ENCODE results near the gene RSBN1.

RSBN1 gene

DNA sequence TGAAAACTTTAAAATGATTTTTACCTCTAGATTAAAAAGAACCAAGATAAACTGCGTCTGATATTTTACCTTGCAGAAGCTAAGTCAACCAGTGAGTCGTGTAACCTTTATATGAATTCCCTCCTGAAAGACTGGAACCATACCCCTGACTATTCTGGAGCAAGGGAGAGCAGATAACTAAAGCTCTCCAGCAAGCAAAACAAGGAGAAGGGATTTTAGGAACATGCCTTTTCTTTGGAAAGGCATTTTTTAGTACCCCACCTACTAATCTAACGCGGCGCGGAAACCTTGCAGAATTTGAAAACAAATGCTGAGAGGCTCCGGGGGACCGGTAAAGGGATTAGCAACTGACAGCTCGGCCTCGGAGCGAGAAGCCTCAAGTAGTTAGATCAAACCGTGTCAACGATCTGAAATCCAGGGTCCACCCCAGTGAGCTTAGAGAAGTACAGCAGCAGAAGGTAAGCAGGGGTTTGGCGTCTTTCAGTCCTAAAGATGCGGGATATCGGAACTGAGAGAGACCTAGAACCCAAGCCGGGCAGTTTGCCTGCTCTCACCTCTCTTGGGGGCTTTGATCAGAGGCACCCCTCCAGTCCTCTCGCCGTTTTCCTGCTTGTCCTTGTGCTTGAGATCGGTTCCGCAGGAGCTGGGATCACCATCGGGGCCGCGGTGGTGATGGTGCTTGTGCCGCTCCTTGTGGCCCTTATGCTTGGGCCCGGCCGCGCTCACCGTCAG is 954 bp downstream of the RSBN1 start:
- DNase-seq: no peak

DNA sequence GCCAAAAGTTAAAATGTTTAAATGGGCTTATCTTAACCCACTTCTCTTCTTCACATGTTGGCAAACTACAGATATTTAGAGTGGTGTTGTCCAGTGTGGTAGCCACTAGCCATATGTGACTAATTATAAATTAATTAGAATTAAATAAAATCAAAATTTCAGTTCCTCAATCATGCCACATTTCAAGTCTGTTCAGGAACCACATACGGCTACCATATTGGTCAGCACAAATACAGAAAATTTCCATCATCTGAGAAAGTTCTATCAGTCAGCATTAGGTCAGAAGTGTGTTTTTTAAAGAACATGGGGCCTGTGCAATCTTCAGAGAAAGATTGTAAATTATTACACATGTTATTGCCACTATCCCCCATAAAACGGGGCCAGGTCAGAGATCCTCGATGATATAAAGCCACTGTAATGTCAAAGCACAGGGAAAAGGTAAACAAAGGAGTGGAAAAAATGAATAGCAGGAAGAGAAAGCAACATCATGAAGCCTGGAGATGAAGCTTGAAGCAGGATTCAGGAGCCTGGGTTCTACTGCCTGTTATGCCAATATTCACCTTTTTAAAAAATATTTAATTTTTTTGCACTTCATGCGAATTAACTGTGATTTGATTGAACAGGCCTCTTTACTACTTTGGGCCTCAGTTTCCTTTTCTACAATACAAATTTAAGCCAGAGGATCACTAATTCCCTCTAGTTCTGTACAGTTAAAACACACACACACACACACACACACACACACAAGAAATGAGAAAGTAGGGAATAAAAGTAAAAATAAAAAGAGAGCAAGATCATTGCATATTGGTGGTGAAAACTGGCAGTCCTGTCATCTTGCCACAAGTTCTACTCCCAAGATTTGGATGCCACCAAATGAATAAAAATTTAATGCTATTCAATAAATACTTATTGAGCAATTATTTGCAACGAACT is 2.3 kb downstream of the RSBN1 start:
- DNase-seq: no peak

DNA sequence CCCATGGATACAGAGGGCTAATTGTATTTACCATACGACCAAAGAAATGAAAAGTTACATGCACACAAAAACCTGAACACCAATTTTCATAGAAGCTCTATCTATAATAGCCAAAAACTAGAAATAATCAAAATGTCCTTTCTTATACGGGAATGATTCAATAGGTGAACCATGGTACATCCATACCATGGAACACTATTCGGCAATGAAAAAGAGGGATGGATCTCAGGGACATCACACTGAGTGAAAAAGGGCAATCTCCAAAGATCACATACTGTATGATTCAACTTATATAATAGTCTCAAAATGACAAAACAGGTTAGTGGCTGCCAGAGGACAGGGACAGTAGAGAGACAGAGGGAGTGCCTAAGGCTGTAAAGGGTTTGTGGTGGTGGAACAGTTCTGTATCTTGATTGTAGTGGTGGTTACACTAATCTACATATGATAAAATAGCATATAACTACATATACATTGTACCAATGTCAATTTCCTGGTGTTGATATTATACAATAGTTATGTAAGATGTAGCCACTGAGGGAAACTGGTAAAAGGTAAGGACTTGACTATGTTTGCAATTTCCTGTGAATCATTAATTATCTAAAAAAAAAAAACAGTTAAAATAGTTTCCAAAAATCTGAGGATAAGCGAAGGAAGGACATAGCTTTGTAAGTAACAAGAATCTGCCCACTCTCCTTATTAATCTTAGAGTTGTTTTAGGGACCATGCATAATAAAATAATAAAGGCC is 3.7 kb downstream of the RSBN1 start:
- no peak for DNase-seq

DNA sequence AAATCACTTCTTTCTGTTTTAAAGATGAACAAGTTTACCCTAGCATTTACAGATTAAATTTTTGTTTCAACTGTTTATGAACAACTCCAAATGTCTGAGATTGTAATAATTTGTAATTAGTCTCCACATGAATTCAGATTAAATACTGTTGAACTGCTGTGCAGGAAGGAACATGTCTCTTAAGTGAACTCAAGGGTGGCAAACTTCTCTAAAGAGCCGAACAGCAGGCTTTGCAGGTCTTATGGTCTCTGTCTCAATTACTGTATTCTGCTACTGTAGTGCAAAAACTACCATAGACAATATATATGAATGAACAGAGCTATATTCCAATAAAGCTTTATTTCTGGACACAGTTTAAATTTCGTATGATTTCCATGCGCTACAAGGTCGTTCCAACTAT is 6.6 kb downstream of the RSBN1 start:
- no peak for DNase-seq

DNA sequence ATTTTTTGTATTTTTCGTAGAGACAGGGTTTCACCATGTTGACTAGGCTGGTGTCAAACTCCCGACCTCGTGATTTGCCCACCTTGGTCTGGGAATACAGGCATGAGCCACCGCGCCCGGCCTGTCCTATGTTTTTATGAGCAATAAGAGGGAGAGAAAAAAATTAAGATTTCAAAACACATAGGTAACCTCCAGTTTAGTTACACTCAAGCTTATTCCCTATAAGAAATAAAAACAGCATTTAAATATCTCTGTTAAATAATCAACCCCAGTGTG is 7.1 kb downstream of the RSBN1 start:
- DNase-seq: no peak

DNA sequence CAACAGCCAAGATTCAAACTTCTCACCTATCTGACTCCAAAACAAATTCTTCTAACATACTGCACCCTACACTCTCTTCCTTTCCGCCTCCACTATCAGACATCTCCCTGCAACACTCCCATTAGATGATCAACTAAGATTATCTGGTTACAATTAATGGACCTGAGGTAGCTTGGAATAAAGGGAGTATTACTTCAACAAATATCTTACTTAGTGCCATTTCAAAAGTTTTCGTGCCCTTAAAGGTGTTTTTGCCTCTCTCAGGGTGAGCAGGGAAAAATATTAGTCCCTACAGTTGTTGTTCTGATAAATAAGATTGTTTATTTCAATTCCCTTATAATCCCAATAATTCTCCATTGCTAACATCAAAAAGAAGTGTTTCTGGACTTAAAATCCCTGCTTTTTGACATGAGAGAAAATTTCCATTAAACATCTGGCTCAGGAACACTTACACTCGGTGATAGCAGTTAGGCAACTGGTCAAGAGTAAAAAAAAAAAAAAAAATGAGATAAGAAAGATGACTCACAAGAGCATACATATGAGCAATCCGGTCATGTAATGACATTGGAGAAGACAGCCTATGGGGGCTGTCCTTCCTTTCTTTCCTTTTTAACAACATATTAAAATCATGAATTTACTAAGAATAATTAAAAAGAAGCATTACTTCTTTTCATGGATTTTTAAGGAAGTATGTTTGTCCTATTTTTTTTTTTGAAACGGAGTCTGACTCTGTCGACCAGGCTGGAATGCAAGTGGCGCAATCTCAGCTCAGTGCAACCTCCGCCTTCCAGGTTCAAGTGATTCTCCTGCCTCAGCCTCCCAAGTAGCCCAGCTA is 7.6 kb downstream of the RSBN1 start:
- no peak for DNase-seq

DNA sequence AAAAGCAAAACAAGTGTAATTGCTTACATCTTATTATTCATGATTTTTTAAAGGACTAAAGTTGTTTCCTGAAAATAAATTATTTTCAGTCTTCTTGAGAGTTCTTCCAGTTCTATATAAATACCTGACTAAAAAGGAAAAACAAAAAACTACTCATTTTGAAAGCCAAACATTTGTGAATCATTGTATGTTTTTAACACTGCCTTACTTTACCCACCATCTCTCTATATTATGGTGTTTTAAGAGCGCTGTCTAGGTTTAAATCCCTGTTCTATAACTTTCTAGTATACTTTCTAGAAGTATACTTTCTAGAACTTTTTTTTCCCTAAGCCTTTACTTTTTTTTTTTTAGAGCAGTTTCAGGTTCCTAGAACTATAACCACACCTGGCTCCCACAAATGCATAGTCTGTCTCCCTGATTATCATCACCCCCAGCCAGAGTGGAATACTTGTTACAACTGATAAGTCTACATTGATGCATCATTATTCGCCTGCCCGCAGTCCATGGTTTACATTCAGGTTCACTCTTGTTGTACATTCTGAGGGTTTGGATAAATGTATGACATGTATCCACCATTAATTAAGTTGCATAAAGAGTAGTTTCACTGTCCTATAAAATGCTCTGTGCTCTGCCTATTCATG is 9.8 kb downstream of the RSBN1 start:
- DNase-seq: no peak

DNA sequence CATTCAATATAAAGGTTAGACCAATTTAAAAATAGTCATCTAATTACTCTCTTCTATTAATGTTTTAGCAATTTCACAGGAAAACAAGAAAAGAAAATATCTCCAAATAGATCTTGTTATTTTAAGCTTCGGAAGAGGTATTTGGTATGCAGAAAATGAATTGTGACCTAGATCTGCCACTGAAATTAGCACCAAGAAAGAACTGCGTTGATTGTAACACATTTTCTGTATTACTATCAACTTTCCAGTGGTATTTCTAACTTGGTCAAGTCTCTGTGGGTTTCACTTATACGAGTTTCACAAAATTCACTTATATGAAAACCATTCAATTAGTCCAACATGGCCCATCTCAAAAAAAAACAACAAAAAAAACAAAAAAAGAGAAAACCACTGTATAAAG is 11.8 kb downstream of the RSBN1 start:
- no peak for DNase-seq

DNA sequence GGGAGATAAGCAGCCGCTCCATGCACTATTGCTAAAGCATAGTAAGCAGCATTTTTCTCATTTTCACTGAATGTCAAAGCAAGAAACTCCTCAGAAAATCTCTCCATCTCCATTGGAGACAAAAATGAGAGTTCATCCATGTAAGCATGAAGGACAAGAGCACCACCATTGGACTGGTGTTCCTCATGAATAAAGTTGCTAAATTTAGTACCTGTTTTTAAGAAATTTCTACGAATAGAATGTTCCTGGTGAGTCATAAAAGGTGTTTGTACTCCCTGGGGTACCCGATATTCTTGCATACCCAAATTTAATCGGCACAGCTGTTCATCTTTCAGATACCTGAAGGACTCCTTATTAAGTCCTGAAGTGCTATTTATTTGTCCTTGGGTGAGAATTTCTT is 14.8 kb downstream of the RSBN1 start:
- DNase-seq: no peak

DNA sequence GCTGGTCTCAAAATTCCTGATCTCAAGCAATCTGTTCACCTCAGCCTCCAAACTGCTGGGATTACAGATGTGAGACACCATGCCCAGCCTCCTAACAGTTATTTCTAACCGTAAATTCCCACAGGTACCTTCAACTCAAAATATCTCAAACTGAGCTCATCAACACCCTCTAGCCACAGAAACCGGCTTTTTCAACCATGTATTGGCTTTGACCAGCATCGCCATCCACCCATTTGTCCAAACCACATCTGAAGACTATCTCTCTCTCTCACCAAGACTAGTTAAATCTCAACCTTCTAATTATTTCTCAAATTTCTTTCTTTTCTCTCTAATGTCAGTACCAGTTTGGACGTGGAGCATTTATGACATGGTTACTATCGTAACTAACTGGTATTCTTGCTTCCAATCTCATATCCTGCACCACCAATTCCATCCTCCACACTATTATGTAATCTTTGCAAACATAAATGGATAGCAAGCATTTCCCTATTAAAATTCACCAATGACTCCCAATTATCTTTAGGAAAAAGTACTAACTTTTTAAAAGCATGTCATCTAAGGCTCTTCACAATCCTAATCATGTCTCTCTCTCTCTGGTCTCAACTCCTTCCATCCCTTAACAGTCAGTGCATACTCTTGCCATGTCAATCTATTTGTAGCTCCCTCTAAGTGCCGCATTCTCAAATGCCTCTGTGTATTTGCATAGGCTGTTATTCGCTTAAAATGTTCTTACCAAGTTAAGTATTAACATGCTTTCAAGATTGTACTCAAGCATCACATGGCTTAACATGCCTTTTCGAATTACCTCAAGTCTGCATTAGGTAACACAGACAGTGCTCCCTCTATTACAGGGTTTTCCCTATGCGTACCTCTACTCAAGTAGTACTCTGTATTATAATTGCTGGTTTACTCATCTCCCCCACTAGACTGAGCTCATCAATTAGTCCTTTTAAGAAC is 18.1 kb downstream of the RSBN1 start:
- DNase-seq: no peak

DNA sequence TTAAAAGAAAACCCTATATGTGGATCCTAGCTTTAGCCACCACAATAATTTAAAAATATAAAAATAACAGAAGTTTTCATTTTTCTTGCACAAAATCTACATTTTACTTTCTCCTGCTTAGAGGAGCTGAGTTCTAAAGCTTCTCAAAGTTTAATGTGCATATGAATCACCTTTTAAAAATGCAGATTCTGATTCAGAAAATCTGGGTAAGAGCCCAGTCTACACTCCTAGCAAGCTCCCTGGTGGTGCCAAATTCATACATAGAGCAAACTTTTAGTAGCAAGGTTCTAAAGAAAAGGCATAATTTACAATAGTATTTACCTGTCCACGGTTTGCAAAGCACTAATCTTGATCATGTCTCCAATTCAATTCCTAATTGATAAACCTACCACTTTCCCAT is 19.3 kb downstream of the RSBN1 start:
- no peak for DNase-seq

DNA sequence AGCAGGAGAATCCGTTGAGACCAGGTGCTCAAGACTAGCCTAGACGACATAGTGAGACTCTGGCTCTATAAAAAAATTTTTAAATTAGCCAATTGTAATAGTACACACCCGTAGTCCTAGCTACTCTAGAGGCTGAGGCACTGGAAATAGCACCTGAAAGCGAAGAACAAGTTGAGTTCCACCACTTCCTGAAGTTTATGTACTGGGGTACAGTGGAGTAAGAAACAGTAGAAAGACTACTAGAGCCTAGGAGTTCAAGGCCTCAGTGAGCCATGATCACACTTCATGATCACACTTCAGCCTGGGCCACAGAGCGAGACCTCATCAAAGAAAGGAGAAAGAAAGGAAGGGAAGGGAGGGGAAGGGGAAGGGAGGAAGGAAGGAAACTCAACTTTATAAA is 19.8 kb downstream of the RSBN1 start:
- DNase-seq: no peak

DNA sequence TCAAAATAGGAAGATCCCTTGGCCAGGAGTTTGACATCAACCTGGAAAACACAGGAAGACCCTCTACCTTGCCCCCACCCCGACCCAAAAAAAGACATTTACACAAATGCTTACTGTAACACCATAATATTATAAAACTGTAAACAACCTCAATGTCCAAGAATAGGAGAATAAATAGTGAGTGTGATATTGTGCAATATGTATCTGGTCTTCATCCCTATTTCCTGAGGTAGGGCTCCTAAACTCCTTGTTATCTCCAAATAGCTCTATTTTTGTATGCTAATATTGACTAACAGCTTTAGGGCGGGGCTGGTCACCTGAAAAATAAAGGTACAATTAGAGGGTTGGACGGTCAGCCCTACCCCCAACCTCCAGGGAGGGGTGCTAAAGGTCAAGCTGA is 23.5 kb downstream of the RSBN1 start:
- DNase-seq: no peak

DNA sequence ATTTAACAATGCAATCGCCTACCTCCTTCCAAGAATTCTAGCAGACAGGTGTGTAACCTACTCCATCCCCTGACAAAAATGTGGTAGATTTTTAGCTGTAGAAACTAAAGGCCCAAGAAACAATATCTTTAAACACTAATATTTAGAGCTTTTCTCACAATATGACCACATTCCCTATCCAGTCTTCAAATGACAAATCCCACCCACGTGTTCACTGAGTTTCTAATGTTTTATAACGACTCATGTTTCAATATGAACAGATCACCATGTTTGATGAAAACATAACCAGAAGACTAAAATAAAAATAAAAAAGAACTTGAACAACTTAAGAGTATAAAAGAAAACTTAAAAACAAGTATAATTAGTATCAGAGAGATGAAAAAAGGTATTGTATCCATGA is 24.6 kb downstream of the RSBN1 start:
- DNase-seq: no peak

DNA sequence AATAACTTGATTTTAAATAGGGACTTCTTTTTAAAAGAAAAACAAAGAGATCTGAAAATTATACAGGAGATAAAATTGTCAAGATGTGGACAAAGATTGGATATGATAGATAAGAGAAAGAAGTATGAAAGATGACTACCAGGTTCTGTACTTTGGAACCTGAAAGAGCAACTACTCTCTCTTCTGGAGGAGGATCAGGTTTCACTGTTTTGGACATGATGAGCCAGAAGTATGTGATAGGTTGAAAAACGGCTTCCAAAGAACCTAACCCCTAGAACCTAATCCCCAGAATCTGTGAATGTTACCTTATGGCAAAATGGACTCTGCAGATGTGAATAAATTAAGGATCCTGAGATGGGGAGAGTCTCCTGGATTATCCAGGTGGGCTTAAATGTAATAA is 26.2 kb downstream of the RSBN1 start:
- no peak for DNase-seq

DNA sequence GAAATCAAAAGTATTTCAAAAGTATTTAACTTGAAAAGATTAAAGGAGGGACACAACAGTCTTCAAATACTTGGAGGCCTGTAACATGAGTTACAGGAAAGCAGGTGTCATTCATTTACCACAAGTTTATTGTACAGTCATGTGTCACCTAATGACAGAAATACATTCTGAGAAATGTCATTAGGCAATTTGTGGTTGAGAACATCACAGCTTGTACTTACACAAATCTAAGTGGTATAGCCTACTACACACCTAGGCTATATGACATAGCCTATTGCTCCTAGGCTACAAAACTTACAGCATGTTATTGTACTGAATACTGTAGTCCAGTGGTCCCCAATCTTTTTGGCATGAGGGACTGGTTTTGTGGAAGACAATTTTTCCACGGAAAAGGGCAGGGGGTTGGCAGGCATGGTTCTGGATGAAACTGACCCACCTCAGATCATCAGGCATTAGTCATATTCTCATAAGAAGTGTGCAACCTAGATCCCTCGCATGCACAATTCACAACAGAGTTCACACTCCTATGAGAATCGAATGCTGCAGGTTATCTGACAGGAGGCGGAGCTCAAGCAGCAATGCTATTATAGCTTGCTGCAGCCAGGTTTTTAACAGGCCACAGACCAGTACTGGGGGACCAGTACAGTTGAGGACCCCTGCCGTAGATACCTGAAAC is 28.0 kb downstream of the RSBN1 start:
- DNase-seq: no peak

DNA sequence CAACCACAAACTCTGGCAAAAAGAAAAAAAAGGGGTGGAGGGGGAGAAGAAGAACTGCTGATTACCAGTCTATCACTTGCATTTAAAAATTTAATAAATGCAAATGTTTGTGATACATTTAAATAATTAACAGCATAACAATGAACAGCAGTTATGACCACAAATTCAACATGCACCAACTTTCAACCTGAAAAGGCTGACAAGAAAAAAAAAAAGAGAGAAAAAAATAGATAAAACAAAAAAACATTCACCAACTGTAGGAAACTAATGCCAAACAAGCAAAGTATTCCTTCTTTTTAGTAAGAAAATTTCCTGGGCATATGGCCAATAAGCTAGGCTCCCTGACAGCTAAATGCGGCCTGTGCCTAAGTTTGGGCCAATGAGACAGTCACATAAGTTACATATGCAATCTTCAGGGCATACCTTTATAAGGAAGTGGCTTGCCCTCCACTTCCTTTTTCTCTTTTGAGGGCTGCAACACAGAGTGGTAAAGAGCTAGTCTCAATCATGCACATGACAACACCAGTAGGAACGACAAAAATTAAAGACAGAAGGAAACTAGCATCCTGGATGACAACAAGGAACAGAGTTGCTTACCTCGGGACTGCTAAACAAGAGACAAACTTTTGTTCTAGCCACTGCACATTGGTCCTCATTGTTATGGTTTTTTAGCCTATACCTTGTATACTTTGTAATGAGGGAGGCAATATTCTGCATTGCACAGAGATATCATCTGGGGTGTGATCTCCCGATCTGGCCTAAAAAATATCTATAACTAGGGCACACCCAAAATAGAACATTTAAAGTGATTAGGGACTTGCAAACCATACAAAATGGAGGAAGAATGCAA is 28.8 kb downstream of the RSBN1 start:
- no peak for DNase-seq

DNA sequence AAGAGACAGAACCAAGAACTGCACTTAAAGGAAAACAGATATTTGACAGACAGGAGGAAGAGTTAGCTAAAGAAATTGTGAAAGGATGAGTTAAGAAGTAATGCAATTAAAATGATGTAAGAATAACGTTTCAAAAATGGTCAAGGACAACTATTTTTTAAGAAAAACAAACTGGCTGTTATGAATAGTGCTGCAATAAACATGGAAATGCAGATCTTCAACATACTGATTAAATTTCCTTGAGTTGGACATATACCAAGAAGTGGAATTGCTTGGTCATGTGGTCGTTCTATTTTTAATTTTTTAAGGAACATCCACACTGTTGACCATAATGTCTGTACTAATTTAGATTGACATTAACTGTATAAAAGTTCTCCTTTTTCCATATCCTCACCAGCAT is 29.9 kb downstream of the RSBN1 start:
- DNase-seq: no peak

DNA sequence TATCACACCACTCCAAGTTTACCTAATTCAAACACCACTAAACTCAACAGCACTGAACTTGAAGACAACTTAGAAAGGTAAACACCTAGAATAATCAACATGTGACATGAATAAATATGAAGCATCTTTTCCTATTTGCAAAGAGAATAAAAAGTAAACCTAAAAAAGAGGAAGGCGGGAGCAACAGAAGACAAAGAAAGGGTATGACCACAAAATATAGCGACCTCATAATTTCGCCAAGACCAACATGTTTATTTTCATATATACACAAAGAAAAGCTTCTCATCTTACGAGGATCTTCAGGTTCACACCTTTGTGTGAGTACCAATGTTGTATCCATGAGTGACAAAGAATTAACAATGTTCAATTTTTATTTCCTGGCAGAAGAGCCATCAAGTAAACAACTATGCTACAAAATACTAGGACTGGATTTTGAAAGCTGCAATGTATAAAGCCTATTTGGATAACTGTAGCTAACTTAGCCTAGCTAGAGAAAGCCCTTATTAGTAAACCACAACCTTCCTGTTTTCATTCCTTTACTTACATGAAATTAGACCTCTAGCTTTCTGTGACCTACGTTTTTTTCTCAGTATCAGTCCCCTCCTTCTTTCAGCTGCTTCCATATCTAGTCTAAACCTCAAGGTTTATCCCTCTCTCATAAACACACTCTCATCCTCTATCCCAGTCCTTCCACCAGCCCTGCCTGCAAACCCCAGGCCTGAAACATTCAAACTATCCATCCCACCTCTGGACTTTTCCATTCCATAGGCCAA is 31.7 kb downstream of the RSBN1 start:
- no peak for DNase-seq
